Chondrocyte (in vitro differentiated cells): Measurements from ENCODE around the gene ZNF407. TPM values are rescaled to one million over a fixed set of nuclear protein-coding genes. Genes with fewer than 3 reads are reported as not detected.

ENCODE experiments used
- DNase-seq: peaks from one replicate; pipeline ENCODE4 v3.0.0; 2021; ENCODE audit warnings: mixed read lengths, low spot score
- H3K27ac Mint-ChIP-seq: one replicate; pipeline ENCODE4 v1.8.0; 2021; ENCODE audit warnings: mild to moderate bottlenecking, moderate library complexity, mixed read lengths; ENCODE audit not compliant: unreplicated experiment
- H3K27me3 Mint-ChIP-seq: 2 replicates; pipeline ENCODE4 v1.8.0; 2021; ENCODE audit warnings: low read depth, mixed read lengths
- H3K36me3 Mint-ChIP-seq: 2 replicates; pipeline ENCODE4 v1.8.0; 2021; ENCODE audit warnings: low read depth, mixed read lengths
- H3K4me1 Mint-ChIP-seq: 2 replicates; pipeline ENCODE4 v1.8.0; 2021; ENCODE audit warnings: low read depth, mild to moderate bottlenecking, mixed read lengths
- H3K4me3 Mint-ChIP-seq: one replicate; pipeline ENCODE4 v1.8.0; 2021; ENCODE audit warnings: mild to moderate bottlenecking, moderate library complexity, mixed read lengths; ENCODE audit not compliant: unreplicated experiment
- H3K9me3 Mint-ChIP-seq: 2 replicates; pipeline ENCODE4 v1.8.0; 2021; ENCODE audit warnings: low read depth, mixed read lengths
- CTCF ChIP-seq: fragments of 200-600 bp; sonication (generic); IDR thresholded peaks from 2 replicates; pipeline ENCODE4 v1.5.0; 2021; ENCODE audit warnings: antibody characterized with exemption, mild to moderate bottlenecking, moderate library complexity
- total RNA-seq: library from RNA; stranded (reverse); gene quantifications from 3 replicates; pipeline ENCODE4 v1.2.1, GENCODE V29; 2021

The ZNF407 gene
- total RNA-seq, 1 donor from 2014 or later, result 10.4 TPM

GRCh38 chr18:74795751-74796150 lies 198.1 kb downstream of the ZNF407 start:
- peaks cover 3% of the 10 kb centered on the region for H3K36me3 Mint-ChIP-seq
- DNase-seq, result no peak
- TF ChIP-seq CTCF, result no peak
- H3K27me3 Mint-ChIP-seq, result no peaks in the 10 kb centered on the region
- H3K9me3 Mint-ChIP-seq, result no peaks in the 10 kb centered on the region
- H3K4me1 Mint-ChIP-seq, result peaks cover 38% of the 10 kb centered on the region
- no peak overlapping the region for H3K27ac Mint-ChIP-seq
- no peak overlapping the region for H3K4me3 Mint-ChIP-seq

GRCh38 chr18:74796211-74796610 lies 198.5 kb downstream of the ZNF407 start:
- Mint-ChIP-seq H3K36me3 (peaks cover 3% of the 10 kb centered on the region), H3K4me3 (no peak overlapping the region), H3K27me3 (no peaks in the 10 kb centered on the region), H3K4me1 (peaks cover 38% of the 10 kb centered on the region), H3K27ac (no peak overlapping the region), H3K9me3 (no peaks in the 10 kb centered on the region)
- no peak for TF ChIP-seq CTCF
- no peak for DNase-seq

GRCh38 chr18:74796841-74797576 lies 199.3 kb downstream of the ZNF407 start:
- Mint-ChIP-seq H3K27me3 (no peaks in the 10 kb centered on the region), H3K4me3 (no peak overlapping the region), H3K9me3 (no peaks in the 10 kb centered on the region), H3K27ac (peak overlapping the region; percentile 0), H3K4me1 (peaks cover 32% of the 10 kb centered on the region), H3K36me3 (peaks cover 3% of the 10 kb centered on the region)
- no peak for TF ChIP-seq CTCF
- no peak for DNase-seq

- Mint-ChIP-seq H3K27ac (peak overlapping the region; percentile 17), H3K4me3 (no peak overlapping the region), H3K4me1 (peaks cover 32% of the 10 kb centered on the region), H3K36me3 (peaks cover 3% of the 10 kb centered on the region), H3K27me3 (no peaks in the 10 kb centered on the region), H3K9me3 (no peaks in the 10 kb centered on the region)
- no peak for TF ChIP-seq CTCF
- DNase-seq, result no peak
Observed at GRCh38 chr18:74797577-74798151, 200.0 kb downstream of the ZNF407 start.

GRCh38 chr18:74799542-74799941 lies 201.9 kb downstream of the ZNF407 start:
- TF ChIP-seq CTCF, result no peak
- Mint-ChIP-seq H3K27ac (no peak overlapping the region), H3K4me3 (no peak overlapping the region), H3K4me1 (peaks cover 25% of the 10 kb centered on the region), H3K36me3 (peaks cover 2% of the 10 kb centered on the region), H3K27me3 (no peaks in the 10 kb centered on the region), H3K9me3 (no peaks in the 10 kb centered on the region)
- DNase-seq, result no peak
